DMS 273 (cell line): ENCODE measurements around the gene UBTD2.

Experiments used
- DNase-seq: peaks from one replicate; lab custom pipeline; 2025; ENCODE audit not compliant: unreplicated experiment; lab: John Stamatoyannopoulos, UW

Gene UBTD2

DNA sequence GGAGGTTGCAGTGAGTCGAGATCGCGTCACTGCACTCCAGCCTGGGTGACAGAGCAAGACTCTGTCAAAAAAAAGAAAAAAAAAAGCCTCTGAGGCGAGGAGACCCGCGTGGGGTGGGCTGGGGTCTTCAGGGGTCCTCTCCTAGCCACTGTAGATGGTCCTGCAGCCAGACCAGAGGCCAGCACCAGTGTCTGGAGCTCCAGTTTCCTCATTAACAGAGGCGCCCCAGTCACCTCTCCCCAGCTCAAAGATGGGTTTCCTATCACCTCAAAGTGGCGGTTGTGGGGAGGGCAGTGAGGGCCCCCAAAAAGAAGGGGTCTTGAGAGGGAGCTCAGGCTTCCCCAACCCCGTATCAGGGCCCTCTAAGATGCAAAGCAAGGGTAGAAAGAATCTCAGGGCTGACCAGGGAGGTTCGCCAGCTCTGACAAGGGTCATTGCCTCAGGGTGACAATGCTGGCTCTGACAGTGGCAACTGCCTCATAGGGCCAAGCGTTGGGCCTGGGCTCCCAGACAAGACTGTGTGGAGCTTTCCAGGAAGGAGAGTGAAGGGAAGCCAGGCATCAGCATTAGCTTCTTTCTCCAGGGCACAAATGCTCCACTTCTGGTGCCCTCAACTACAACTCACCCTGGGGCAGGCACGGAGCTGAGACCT, 110.5 kb downstream of the UBTD2 start:
- DNase-seq, result no peak

DNA sequence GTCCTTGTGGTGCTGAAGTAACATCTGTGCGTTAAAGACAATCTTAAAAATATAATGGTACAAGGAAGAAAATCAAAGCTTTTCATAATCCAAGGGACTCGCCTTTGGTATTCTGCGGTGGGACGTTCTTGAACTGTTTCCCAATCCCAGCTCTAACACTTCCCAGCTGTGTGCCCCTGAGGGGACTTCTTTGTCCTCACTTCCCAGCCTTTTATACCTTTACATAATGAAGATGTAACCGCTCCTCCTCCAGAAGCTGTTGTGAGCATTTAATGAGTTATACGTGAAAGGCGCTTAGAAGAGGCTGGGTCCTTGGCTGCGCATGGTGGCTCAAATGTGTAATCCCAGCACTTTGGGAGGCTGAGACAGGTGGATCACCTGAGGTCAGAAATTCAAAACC, 112.4 kb downstream of the UBTD2 start:
- no peak for DNase-seq

DNA sequence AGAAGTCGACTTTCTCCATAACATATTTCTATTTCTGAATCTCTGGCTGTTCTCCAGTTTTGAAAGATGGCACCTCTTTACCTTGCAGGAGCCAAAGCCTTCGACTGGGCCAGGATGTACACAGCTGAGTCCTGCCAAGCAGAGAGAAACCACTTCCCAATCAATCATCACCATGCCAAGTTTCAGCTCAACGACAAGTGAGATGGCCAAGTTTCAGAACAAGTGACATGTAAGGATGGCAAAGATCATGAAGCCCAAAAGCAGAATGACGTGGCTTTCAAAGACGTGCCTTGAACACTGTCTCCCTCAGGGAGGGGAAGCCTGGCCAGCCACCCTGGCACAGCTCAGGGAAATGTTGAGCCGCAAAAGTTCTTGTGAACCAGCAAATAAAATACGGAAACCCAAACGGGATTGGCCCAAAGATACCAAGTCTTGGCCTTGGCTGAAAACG, 113.3 kb downstream of the UBTD2 start:
- DNase-seq, result no peak

DNA sequence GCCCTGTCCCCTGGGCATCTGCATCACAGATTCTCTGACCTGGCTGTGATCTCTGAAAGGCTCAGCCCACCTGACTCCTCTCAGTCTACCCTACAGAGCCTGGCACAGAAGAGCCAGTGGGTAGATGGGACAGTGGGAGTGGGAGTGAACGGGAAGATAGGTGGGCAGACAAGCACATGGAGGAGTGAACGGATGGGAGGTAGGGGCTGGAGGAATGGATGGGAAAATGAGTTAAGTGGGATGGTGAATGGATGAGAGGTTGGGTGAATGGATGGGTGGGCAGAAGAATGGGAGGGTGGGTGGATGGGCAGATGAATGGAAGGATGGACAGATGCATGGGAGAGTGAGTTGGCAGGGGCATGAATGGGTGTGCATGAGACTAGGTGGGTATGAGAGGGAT, 114.3 kb downstream of the UBTD2 start:
- DNase-seq, result no peak

DNA sequence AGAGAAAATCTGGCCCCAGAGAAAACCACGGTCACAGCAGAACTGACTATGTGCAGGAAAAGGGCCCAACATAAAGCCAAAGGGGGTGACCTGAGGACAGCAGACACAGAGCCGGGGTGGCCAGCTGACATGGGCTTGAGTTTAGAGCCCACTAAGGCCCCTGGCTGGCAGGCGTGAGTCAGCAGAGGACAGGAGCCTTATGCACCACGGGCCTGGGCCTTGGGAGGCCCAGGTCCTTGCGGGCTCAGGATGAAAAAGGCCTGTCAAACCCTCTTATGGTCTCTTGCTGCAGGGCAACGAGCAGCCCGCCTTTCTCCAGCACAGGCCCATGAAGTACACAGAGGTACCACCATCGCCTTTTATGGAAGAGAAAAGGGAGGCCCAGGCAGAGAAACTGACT, 115.3 kb downstream of the UBTD2 start:
- DNase-seq, result no peak

DNA sequence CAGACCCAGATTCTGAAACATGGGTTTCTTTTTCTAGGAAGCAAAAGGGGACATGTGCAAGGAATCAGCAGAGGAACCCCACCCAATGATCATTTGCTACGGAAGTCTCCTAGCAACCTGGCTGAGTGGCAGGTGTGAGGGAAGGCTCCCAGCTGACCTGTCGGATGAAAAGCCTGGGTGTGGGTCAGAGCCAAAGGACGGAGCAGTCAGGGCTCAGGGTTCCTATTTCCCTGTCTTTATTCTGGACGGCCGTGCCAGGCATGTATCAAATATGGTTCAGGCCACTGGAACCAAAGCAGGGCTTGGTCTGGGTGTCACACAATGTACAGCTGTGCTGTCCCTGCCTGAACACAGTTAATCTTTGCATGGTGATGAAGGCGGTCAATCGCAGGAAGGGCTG, 115.7 kb downstream of the UBTD2 start:
- DNase-seq, result peak; percentile 31

DNA sequence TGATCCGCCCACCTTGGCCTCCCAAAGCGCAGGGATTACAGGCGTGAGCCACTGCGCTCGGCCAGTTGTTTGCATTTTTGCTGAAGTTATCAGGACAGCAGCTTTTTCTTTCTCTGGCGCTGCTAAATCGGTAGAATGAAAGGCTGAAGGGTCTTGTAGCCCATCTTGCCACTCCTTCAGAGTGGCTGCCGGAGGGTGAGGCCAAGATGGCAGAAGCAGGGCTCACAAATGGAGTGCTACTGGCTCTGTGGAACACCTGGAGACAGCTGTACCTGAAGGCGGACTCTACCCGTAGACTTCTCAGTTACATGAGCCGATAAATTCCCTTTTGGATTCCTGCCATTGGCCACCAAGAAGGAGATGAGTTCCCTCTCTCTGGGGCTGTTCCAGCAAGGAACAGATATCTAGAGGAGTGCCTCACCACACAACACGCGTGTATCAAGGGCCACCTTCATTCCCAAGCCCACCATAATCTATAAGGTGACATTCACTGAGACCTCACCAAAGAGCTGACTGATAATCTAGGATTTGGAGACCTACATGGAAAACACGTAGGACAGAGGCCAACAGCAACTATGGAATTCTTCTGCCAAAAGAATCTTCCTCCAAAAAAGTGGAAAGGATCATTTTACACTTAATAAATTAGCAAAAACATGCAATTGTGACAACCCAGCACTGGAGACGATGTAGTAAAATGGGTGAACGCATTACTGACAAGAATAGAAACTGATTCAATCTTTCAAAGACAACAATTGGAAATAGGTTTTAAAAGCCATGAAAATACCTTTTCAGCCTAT, 117.3 kb downstream of the UBTD2 start:
- no peak for DNase-seq

DNA sequence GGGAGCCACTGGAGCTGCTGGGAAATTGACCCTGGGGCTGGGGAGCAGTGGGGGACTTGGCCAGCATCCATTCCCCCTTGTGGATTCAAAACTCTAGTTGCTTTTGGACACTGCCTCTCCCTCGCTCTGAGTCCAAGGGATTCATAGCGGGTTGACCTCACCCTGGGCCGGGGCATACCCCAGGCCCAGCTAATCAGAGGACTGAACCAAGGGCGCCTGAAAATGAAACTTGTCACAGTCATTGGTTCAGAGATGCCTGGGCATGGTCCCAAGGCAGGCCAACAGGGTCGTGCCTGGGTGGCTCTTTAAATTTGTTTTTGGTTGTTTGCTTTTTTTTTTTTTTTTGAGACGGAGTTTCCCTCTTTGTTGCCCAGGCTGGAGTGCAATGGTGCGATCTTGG, 118.1 kb downstream of the UBTD2 start:
- no peak for DNase-seq

DNA sequence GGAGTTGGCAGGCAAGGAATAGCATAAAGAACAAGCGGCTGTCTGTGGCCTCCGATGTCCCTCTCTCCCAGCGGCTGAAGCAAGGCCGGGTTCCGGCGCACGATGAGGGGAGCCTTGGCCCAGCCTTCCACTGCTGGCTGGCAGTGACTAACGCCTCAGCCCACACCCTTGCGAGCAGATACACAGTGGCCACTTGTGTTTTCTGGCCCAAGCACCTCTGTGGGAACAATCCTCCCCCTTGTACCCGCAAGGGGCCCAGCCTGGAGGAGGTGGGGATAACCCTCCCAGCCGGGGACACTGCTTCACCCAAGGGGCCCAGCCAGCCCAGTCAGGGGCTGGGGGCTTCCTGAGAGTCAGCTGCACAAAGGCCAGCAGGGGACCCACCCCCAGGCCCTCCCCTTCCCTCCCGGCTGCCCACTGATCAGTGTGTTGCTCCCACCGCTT, 118.8 kb downstream of the UBTD2 start:
- DNase-seq, result no peak

DNA sequence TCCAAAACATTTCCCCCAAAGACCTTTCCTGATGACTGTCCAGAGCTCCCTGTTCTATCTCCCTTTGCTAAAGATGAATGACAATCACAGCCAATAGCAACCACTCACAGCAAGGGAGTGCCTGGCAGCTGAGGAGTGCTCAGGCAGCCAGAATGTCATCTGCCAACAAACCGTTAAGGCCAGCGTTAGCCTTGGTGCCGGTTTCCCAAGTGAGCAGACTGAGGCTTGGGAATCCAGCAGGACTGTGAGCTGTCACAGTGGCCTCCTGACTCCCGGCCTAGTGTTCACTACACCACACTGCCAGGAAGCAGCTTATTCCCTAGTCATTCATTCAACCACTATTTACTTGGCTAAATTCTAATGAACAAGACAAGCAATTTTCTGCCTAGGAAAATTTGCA, 120.2 kb downstream of the UBTD2 start:
- peak; percentile 29 for DNase-seq

DNA sequence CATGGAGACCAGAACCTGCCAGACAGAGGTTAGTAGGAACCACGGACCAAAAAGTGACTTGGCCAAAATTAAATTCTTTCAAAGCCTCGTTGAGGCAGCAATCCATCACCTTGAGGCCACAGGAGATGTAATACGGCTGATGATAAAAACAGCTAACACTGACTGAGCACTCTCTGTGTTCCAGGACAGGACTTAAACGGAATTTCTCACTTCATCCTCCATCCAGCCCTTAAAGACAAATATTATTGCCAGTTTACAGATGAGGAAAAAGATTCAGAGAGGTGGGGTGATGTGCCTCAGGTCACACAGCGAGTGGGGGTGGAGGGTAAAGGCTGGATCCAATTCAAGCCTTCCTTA, 120.6 kb downstream of the UBTD2 start:
- no peak for DNase-seq

DNA sequence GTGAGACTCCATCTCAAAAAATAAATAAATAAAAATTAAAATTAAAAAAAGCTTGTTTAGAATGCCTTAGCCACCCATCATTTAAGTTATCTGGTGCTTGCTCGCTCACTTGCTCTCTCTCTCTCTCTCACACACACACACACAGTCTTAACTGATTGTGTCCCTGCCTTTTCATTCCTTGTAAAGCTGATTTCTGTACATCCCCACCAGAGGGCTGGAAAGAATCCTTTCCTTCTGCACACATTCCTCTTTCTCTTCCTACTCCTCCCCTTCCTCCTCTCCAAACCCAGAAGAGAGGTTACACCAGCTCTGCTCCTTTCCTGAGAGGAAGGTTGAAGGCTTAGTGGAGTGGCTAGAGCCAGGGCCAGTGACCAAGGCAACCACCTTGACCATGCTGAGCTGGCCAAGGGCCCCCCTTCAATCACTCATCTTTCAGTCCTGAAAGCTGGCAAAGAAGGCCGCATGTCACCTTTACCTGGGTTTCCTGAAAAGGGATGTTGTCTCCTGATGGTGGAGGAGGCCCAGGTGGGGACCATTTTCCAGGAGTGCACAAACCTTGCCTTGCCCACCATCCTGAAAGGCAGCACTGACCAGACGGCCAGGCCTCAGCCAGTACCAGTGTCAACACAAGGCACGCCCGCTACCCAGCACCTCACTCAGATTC, 121.1 kb downstream of the UBTD2 start:
- DNase-seq, result peak; percentile 39

DNA sequence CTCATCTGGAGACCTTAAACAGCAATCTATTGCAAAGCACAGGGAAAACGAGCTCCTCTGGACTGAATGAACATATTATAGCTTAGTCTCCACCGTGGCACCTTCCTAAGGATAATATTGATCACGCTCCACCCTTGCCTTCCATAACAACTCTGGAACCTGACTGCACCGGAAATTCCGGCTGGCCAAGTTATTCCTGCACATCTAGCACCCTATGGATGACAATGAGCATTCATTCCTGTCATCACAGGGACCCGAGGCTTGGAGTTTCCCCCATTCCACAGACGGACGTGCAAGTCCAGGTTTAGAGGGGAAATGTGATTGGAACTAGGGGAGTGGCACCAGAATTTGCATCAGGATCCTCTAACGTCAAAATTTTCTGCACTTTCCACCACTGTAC, 123.1 kb downstream of the UBTD2 start:
- DNase-seq, result no peak
